Measurements from ENCODE around the gene THOC6. TPM values are rescaled to one million over a fixed set of nuclear protein-coding genes. Genes with fewer than 3 reads are reported as not detected.
A peak's percentile ranks its signal among the peaks of the same experiment; 100 is the strongest.

THOC6 gene
- total RNA-seq, 1 donor from 2014 or later, result 31.4 TPM

DNA sequence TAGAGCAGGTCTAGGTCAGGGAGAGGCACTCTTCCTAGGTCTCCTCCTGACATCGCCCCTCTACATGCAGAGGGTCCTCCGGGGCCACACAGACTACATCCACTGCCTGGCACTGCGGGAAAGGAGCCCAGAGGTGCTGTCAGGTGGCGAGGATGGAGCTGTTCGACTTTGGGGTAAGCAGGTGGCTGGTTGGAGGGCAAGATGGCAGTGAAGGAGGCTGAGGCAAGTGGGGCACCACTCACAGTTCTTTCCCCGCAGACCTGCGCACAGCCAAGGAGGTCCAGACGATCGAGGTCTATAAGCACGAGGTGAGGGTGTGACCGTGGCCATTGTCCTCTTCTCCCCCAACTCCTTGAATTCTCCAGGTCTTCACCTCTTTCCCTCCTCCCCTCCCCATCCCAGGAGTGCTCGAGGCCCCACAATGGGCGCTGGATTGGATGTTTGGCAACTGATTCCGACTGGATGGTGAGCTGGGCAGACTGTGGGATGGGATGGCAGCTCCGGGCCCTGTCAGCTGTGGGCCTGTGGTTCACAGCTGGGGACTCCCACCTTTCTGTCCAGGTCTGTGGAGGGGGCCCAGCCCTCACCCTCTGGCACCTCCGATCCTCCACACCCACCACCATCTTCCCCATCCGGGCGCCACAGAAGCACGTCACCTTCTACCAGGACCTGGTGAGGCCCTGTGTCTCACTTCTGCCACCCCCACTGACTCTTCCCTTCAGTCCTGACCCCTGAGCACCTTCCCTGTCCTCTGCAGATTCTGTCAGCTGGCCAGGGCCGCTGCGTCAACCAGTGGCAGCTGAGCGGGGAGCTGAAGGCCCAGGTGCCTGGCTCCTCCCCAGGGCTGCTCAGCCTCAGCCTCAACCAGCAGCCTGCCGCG is 3.0 kb downstream of the THOC6 start:
- intact Hi-C loops (cut with DNase I), result no loop called here
- peaks cover 33% of the 10 kb centered on the region for H3K4me1 ChIP-seq
- no peak for ATAC-seq
- H3K36me3 ChIP-seq, result peaks cover 14% of the 10 kb centered on the region
- H3K27ac ChIP-seq, result no peak overlapping the region
- no peak for DNase-seq
- no peak for TF ChIP-seq CTCF (IDR thresholded peaks at IDR 0.05)
- H3K27me3 ChIP-seq, result peaks cover 24% of the 10 kb centered on the region
- no peaks in the 10 kb centered on the region for H3K9me3 ChIP-seq
- no peak overlapping the region for H3K4me3 ChIP-seq

GRCh38 chr16:3027489-3027795 is 3.6 kb downstream of the THOC6 start:
- no peaks in the 10 kb centered on the region for H3K9me3 ChIP-seq
- no peak overlapping the region for H3K4me3 ChIP-seq
- no peak overlapping the region for H3K27ac ChIP-seq
- intact Hi-C loops (cut with DNase I), result no loop called here
- TF ChIP-seq CTCF (IDR thresholded peaks at IDR 0.05), result no peak
- peaks cover 14% of the 10 kb centered on the region for H3K36me3 ChIP-seq
- DNase-seq (no peak), ATAC-seq (no peak)
- H3K27me3 ChIP-seq, result peaks cover 25% of the 10 kb centered on the region
- peaks cover 27% of the 10 kb centered on the region for H3K4me1 ChIP-seq

GRCh38 chr16:3027983-3028715 is 4.3 kb downstream of the THOC6 start:
- intact Hi-C loops (cut with DNase I), result no loop called here
- Histone ChIP-seq H3K27me3 (peaks cover 30% of the 10 kb centered on the region), H3K4me3 (no peak overlapping the region), H3K9me3 (no peaks in the 10 kb centered on the region), H3K27ac (no peak overlapping the region), H3K4me1 (peaks cover 20% of the 10 kb centered on the region), H3K36me3 (peaks cover 14% of the 10 kb centered on the region)
- TF ChIP-seq CTCF (IDR thresholded peaks at IDR 0.05), result peak; percentile 72
- ATAC-seq (peak; percentile 79), DNase-seq (peak; percentile 93)

DNA sequence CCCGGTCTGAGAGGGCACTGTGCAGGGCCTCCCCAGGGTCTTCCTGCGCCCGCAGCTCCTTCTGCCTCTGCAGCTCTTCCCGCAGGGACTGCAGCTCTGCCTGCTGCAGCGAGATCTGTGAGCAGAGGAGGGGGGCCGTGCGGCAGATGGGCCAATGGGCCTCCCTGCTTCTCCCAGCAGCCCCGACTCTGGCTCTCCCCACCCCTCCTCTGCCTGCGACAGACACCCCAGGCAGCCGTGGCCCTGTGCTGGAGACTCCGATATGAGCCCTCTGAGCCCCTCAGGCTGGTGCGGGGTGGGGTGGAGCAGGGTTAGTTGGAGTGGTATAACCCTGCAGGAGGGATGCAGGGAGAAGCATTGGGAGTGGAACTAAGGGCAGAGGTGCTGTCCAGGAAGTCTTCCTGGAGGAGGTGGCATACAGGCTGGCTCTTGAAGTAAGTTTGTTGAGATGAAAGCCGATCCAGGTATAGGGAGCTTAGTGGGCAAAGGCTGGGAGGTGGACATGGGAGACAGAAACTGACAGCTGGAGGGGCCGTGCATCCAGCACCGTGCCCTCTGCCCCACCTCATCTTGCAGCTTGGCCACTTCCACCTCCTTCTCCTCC is 5.0 kb downstream of the THOC6 start:
- no peak overlapping the region for H3K27ac ChIP-seq
- H3K27me3 ChIP-seq, result peaks cover 30% of the 10 kb centered on the region
- H3K9me3 ChIP-seq, result no peaks in the 10 kb centered on the region
- no peak overlapping the region for H3K4me3 ChIP-seq
- TF ChIP-seq CTCF (IDR thresholded peaks at IDR 0.05), result no peak
- intact Hi-C loops (cut with DNase I), result no loop called here
- DNase-seq (no peak), ATAC-seq (no peak)
- peaks cover 16% of the 10 kb centered on the region for H3K4me1 ChIP-seq
- peaks cover 14% of the 10 kb centered on the region for H3K36me3 ChIP-seq

DNA sequence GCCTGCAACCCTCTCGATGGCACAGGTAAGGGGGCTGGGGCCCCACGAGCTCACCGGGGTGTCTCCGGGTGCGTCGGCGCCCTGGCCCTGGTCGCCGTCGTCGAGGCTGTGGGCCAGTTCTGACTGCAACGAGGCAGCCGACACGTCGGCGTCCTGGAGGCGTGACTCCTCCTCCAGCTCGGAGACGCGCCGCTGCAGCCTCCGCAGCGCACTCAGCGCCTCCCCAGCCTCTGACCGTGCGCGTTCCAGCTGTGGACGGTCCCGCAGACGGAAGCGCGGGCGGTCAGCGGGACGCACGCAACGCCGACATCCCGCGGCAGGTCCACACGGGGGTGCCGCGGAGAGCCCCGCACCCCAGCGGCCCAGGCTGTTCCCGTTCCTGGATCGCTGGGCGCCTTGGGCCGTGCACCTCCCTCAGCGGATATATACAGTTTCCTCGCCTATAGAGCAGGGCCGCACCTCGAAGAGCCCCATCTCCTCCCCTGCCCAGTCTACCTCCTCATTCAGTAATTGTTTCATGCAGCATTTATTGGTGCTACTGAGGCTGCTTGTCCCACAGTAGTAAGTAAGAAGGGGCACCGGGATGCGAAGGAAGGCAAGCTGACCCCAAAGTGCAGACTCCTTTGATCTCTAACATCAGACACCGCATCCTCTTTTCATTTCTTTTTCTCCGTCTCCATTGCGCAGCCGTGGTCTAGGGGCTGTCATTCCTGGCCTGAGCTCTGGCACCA is 5.8 kb downstream of the THOC6 start:
- H3K36me3 ChIP-seq, result peaks cover 14% of the 10 kb centered on the region
- H3K9me3 ChIP-seq, result no peaks in the 10 kb centered on the region
- peaks cover 12% of the 10 kb centered on the region for H3K4me1 ChIP-seq
- peak overlapping the region; percentile 28 for H3K4me3 ChIP-seq
- ATAC-seq (peak; percentile 1), DNase-seq (no peak)
- H3K27ac ChIP-seq, result no peak overlapping the region
- TF ChIP-seq CTCF (IDR thresholded peaks at IDR 0.05), result no peak
- intact Hi-C loops (cut with DNase I), result no loop called here
- peaks cover 30% of the 10 kb centered on the region for H3K27me3 ChIP-seq

Measured in upper lobe of right lung (tissue), 1 donor.